Body of pancreas (tissue), 4 donors: ENCODE measurements around the gene PCTP. TPM values are rescaled to one million over a fixed set of nuclear protein-coding genes. Genes with fewer than 3 reads are reported as not detected.

Experiments
- ATAC-seq: fragments of 150-250 bp; one replicate; pipeline ENCODE4 v1.9.1; 2016
- DNase-seq, 4 donors: peaks; one replicate each; pipeline ENCODE4 v3.0.0-alpha.2; 2019
- H3K27ac ChIP-seq, 4 donors: fragments of 200-600 bp; sonication (generic); 1 replicate in 3 of 4; 2 replicates in 1 of 4; pipeline versions ENCODE4 v1.5.1 to v1.6.1; 2016 to 2019; ENCODE audit warnings: mild to moderate bottlenecking in 1 of 4, mixed read lengths in 1 of 4, moderate library complexity in 1 of 4
- H3K27me3 ChIP-seq, 2 donors: fragments of 200-600 bp; sonication (generic); one replicate each; pipeline ENCODE4 v1.6.0; 2016; ENCODE audit warnings: mild to moderate bottlenecking in 1 of 2
- H3K36me3 ChIP-seq, 2 donors: fragments of 200-600 bp; sonication (generic); replicated peaks in 1 of 2; 2 replicates each; pipeline ENCODE4 v1.5.1; 2016; ENCODE audit warnings: low read depth in 2 of 2; ENCODE audit not compliant: insufficient read depth in 1 of 2
- H3K4me1 ChIP-seq: fragments of 200-600 bp; sonication (generic); one replicate; pipeline ENCODE4 v1.6.0; 2016
- H3K4me3 ChIP-seq, 2 donors: fragments of 200-600 bp; sonication (generic); 1 replicate in 1 of 2; 2 replicates in 1 of 2; pipeline ENCODE4 v1.5.1; 2016 to 2019
- H3K9me3 ChIP-seq, 3 donors: fragments of 200-600 bp; sonication (generic); 1 replicate in 2 of 3; 2 replicates in 1 of 3; pipeline ENCODE4 v1.5.1; 2016
- CTCF ChIP-seq, 7 experiments: fragments of 450-650 bp in 4 of 7; fragments of 200-600 bp in 3 of 7; sonication (generic) in 3 of 7; IDR thresholded peaks; one replicate each; pipeline ENCODE4 v1.5.1; 2016 to 2019; ENCODE audit warnings: antibody characterized with exemption in 7 of 7
- POLR2A ChIP-seq, 3 donors: fragments of 450-650 bp; IDR thresholded peaks; one replicate each; pipeline ENCODE4 v1.6.1; 2016; ENCODE audit warnings: antibody characterized with exemption in 3 of 3, mild to moderate bottlenecking in 2 of 3
- WGBS, 2 donors: methylation state at CpG; one replicate each; pipeline ENCODE4 v1.1.5; 2017; 5-methylcytosine and 5-hydroxymethylcytosine counted together
- intact Hi-C: fragments of 100-400 bp; cut with DNase I; formaldehyde crosslinking; loops from one replicate; pipeline ENCODE4 v1.15.1; 2023
- total RNA-seq, 2 donors: library from RNA; depleted of rRNA; stranded (reverse); fragments of >200 nt; gene quantifications; one replicate each; pipeline ENCODE4 v1.1.0, GENCODE V29; 2016

The PCTP gene
- total RNA-seq, 2 donors from 2014 or later: 5.6 to 13.0 TPM

DNA sequence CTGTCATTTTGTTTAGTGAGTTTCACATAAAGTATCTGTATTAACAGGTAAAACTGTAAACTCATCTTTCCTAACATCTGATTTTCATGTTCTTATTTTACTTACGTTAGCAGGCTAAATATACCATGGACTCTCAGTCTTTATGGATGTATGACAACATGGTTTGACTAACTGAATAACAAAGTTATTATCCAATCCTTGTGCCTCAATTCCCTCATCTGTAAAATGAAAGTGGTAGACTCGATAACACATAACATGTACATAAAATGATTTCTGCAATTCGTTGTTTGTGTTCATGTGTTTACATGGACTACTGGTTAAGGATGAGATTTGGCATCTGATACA lies 9.5 kb upstream of the PCTP start:
- Histone ChIP-seq H3K27me3 (no peaks in the 10 kb centered on the region), H3K27ac (no peak overlapping the region), H3K4me1 (no peaks in the 10 kb centered on the region), H3K4me3 (no peak overlapping the region), H3K36me3 (no peaks in the 10 kb centered on the region), H3K9me3 (no peaks in the 10 kb centered on the region)
- intact Hi-C loops: no loop called here
- no peak for ATAC-seq
- DNase-seq: no peak
- no peak for TF ChIP-seq CTCF (IDR thresholded peaks at IDR 0.05)
- no peak for TF ChIP-seq POLR2A (IDR thresholded peaks at IDR 0.05)
- 72 to 73% methylated on average over 3 of the region's 3 CpGs for WGBS, 2 donors

GRCh38 chr17:55742272-55743102 lies 8.4 kb upstream of the PCTP start:
- ATAC-seq (no peak), DNase-seq (no peak)
- H3K27me3 ChIP-seq: no peaks in the 10 kb centered on the region
- no peaks in the 10 kb centered on the region for H3K36me3 ChIP-seq
- WGBS, 2 donors: 49 to 58% methylated on average over 12 of the region's 12 CpGs
- TF ChIP-seq CTCF (IDR thresholded peaks at IDR 0.05) (no peak), POLR2A (IDR thresholded peaks at IDR 0.05) (no peak)
- H3K27ac ChIP-seq: no peak overlapping the region
- intact Hi-C loops: no loop called here
- no peaks in the 10 kb centered on the region for H3K9me3 ChIP-seq
- H3K4me1 ChIP-seq: no peaks in the 10 kb centered on the region
- no peak overlapping the region for H3K4me3 ChIP-seq

DNA sequence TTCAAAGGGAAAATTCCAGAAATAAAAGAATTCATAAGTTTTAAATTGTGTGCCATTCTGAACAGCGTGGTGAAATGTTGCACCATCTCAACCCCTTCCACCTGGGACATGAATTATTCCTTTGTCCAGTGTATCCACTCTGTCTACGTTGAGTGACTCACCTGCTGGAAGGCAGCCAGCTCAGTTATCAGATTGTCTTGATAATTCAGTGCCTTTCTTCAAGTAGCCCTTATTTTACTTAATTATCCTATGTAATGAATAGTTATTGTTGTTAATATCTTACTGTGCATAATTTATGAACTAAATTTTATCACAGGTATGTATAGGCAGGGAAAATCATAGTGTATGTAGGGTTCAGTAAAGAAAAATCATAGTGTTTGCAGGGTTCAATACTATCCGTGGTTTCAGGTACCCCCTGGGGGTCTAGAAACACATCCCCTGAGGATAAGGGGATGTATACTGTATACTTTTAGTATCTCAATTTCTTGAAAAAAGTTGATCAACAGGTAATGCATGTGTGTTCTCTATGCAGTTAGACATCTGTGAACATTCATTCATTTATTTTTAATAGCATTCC lies 7.7 kb upstream of the PCTP start:
- ATAC-seq (no peak), DNase-seq (peak; percentile 53 to 70 (median 66))
- TF ChIP-seq CTCF (IDR thresholded peaks at IDR 0.05): no peak
- Histone ChIP-seq H3K4me1 (no peaks in the 10 kb centered on the region), H3K27me3 (no peaks in the 10 kb centered on the region), H3K9me3 (no peaks in the 10 kb centered on the region), H3K36me3 (no peaks in the 10 kb centered on the region), H3K27ac (no peak overlapping the region), H3K4me3 (no peak overlapping the region)
- intact Hi-C loops: no loop called here
- WGBS, 2 donors: 13 to 20% methylated on average over 3 of the region's 3 CpGs

DNA sequence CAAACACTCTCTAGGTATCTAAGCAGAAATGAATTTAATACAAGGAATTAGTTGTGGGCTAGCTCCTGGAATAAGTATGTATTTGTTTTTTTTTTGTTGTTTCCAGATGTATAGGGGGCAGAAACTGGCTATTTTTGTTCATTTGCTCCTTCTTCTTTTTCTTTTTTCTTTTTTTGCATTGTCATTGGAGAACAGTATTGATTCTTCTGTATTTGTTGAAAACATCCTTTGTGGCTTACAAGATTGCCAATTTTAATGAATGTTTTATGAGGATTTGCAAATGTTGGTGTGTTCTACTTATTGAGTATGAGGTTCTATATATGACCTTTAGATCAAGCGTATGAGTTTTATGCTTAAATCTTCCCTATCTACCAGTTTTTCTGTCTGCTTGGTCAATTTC lies 5.6 kb upstream of the PCTP start:
- 85 to 89% methylated on average over 1 of the region's 1 CpG for WGBS, 2 donors
- intact Hi-C loops: no loop called here
- ATAC-seq: no peak
- Histone ChIP-seq H3K36me3 (no peaks in the 10 kb centered on the region), H3K4me1 (no peaks in the 10 kb centered on the region), H3K9me3 (no peaks in the 10 kb centered on the region), H3K27me3 (no peaks in the 10 kb centered on the region), H3K27ac (no peak overlapping the region), H3K4me3 (no peak overlapping the region)
- no peak for TF ChIP-seq POLR2A (IDR thresholded peaks at IDR 0.05)
- TF ChIP-seq CTCF (IDR thresholded peaks at IDR 0.05): no peak
- DNase-seq: no peak

- intact Hi-C loops: no loop called here
- H3K4me3 ChIP-seq: no peak overlapping the region
- 59 to 64% methylated on average over 1 of the region's 1 CpG for WGBS, 2 donors
- ATAC-seq (no peak), DNase-seq (no peak)
- no peaks in the 10 kb centered on the region for H3K36me3 ChIP-seq
- no peaks in the 10 kb centered on the region for H3K9me3 ChIP-seq
- H3K27me3 ChIP-seq: no peaks in the 10 kb centered on the region
- no peak overlapping the region for H3K27ac ChIP-seq
- peaks cover 3% of the 10 kb centered on the region for H3K4me1 ChIP-seq
- TF ChIP-seq POLR2A (IDR thresholded peaks at IDR 0.05) (no peak), CTCF (IDR thresholded peaks at IDR 0.05) (no peak)
Measured at GRCh38 chr17:55746466-55746865, 4.4 kb upstream of the PCTP start.
